Esophagus muscularis mucosa (tissue), 4 donors: Measurements from ENCODE around the gene CCNY. TPM values are rescaled to one million over a fixed set of nuclear protein-coding genes. Genes with fewer than 3 reads are reported as not detected.

Source experiments
- DNase-seq: peaks from one replicate; pipeline ENCODE4 v3.0.0-alpha.2; 2017; ENCODE audit errors: extremely low spot score
- H3K27ac ChIP-seq, 4 donors: fragments of 200-600 bp; sonication (generic); replicated peaks in 1 of 4; 1 replicate in 3 of 4; 2 replicates in 1 of 4; pipeline ENCODE4 v1.5.1; 2016 to 2019; ENCODE audit warnings: mild to moderate bottlenecking in 1 of 4
- H3K27me3 ChIP-seq, 4 donors: fragments of 200-600 bp; sonication (generic); one replicate each; pipeline versions ENCODE4 v1.5.1 to v1.6.0; 2016 to 2019
- H3K36me3 ChIP-seq, 4 donors: fragments of 200-600 bp; sonication (generic); one replicate each; pipeline ENCODE4 v1.5.1; 2016 to 2019
- H3K4me1 ChIP-seq, 4 donors: fragments of 200-600 bp; sonication (generic); one replicate each; pipeline ENCODE4 v1.5.1; 2016 to 2019
- H3K4me3 ChIP-seq, 4 donors: fragments of 200-600 bp; sonication (generic); 1 replicate in 2 of 4; 2 replicates in 2 of 4; pipeline ENCODE4 v1.5.1; 2016 to 2019; ENCODE audit warnings: mild to moderate bottlenecking in 4 of 4, moderate library complexity in 1 of 4
- H3K9me3 ChIP-seq, 4 donors: fragments of 200-600 bp; sonication (generic); 1 replicate in 3 of 4; 2 replicates in 1 of 4; pipeline ENCODE4 v1.5.1; 2016 to 2019
- EP300 ChIP-seq: sonication (generic); formaldehyde crosslinking; IDR thresholded peaks from one replicate; pipeline ENCODE4 v1.6.1; 2017; ENCODE audit warnings: antibody characterized with exemption
- POLR2A ChIP-seq: fragments of 450-650 bp; IDR thresholded peaks from one replicate; pipeline ENCODE4 v1.6.1; 2017; ENCODE audit warnings: antibody characterized with exemption, moderate library complexity, mild to moderate bottlenecking, low read depth
- POLR2AphosphoS5 ChIP-seq, 2 donors: sonication (generic); formaldehyde crosslinking; IDR thresholded peaks; one replicate each; pipeline ENCODE4 v1.6.1; 2017; ENCODE audit warnings: antibody characterized with exemption in 2 of 2
- WGBS: methylation state at CpG from one replicate; pipeline ENCODE4 v1.1.5; 2018; 5-methylcytosine and 5-hydroxymethylcytosine counted together
- intact Hi-C: fragments of 100-400 bp; cut with DNase I; formaldehyde crosslinking; loops from one replicate; pipeline ENCODE4 v1.15.1; 2023
- total RNA-seq, 4 donors: library from RNA; depleted of rRNA; stranded (reverse); fragments of >200 nt; gene quantifications; one replicate each; pipeline versions ENCODE4 v1.1.0 to v1.2.1, GENCODE V29; 2016
- TF ChIP-seq, protein P1 (sequence below), 3 experiments: fragments of 200-600 bp in 2 of 3; fragments of 450-650 bp in 1 of 3; sonication (generic) in 2 of 3; IDR thresholded peaks; one replicate each; pipeline ENCODE4 v1.5.1; 2017 to 2019; ENCODE audit warnings: antibody characterized with exemption in 3 of 3, mild to moderate bottlenecking in 2 of 3, moderate library complexity in 1 of 3

Gene CCNY
- total RNA-seq, 4 donors from 2014 or later: 36.6 to 53.5 (median 47.0) TPM

GRCh38 chr10:35359056-35359455 lies 22.7 kb downstream of the CCNY start:
- no peak overlapping the region for H3K4me3 ChIP-seq
- 57% methylated on average over 2 of the region's 2 CpGs for WGBS
- no peak overlapping the region for H3K27ac ChIP-seq
- H3K36me3 ChIP-seq: no peaks in the 10 kb centered on the region
- H3K27me3 ChIP-seq: no peaks in the 10 kb centered on the region
- no peak for DNase-seq
- peaks cover 29 to 47% (median 43%) of the 10 kb centered on the region in 4 donors for H3K4me1 ChIP-seq
- TF ChIP-seq EP300 (no peak), POLR2AphosphoS5 (IDR thresholded peaks at IDR 0.05) (no peak), POLR2A (no peak)
- TF ChIP-seq, protein P1, sequence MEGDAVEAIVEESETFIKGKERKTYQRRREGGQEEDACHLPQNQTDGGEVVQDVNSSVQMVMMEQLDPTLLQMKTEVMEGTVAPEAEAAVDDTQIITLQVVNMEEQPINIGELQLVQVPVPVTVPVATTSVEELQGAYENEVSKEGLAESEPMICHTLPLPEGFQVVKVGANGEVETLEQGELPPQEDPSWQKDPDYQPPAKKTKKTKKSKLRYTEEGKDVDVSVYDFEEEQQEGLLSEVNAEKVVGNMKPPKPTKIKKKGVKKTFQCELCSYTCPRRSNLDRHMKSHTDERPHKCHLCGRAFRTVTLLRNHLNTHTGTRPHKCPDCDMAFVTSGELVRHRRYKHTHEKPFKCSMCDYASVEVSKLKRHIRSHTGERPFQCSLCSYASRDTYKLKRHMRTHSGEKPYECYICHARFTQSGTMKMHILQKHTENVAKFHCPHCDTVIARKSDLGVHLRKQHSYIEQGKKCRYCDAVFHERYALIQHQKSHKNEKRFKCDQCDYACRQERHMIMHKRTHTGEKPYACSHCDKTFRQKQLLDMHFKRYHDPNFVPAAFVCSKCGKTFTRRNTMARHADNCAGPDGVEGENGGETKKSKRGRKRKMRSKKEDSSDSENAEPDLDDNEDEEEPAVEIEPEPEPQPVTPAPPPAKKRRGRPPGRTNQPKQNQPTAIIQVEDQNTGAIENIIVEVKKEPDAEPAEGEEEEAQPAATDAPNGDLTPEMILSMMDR (IDR thresholded peaks at IDR 0.05): no peak
- intact Hi-C loops: no loop called here
- H3K9me3 ChIP-seq: no peaks in the 10 kb centered on the region

DNA sequence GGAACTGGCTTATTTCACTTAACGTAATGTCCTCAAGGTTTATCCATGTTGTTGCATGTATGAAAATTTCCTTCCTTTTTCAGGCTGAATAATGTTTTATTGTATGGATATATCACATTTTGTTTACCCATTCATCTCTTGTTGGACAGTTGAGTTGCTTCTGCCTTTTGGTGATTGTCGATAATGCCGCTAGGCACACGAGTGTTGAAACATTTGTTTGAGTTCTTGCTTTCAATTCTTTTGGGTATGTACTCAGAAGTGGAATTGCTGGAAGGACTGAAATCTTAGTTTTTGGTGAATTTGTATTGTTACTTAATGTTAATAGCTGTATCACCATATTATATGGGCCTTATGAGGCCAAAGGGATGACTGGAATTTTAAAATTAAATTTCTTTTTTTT lies 23.6 kb downstream of the CCNY start:
- WGBS: 97% methylated on average over 4 of the region's 4 CpGs
- Histone ChIP-seq H3K27me3 (no peaks in the 10 kb centered on the region), H3K4me1 (peaks cover 34 to 48% (median 46%) of the 10 kb centered on the region in 4 donors), H3K9me3 (no peaks in the 10 kb centered on the region), H3K27ac (no peak overlapping the region), H3K4me3 (no peak overlapping the region), H3K36me3 (no peaks in the 10 kb centered on the region)
- intact Hi-C loops: no loop called here
- no peak for DNase-seq
- no peak for TF ChIP-seq EP300
- TF ChIP-seq, protein P1 (IDR thresholded peaks at IDR 0.05): no peak
- no peak for TF ChIP-seq POLR2AphosphoS5 (IDR thresholded peaks at IDR 0.05)
- no peak for TF ChIP-seq POLR2A

DNA sequence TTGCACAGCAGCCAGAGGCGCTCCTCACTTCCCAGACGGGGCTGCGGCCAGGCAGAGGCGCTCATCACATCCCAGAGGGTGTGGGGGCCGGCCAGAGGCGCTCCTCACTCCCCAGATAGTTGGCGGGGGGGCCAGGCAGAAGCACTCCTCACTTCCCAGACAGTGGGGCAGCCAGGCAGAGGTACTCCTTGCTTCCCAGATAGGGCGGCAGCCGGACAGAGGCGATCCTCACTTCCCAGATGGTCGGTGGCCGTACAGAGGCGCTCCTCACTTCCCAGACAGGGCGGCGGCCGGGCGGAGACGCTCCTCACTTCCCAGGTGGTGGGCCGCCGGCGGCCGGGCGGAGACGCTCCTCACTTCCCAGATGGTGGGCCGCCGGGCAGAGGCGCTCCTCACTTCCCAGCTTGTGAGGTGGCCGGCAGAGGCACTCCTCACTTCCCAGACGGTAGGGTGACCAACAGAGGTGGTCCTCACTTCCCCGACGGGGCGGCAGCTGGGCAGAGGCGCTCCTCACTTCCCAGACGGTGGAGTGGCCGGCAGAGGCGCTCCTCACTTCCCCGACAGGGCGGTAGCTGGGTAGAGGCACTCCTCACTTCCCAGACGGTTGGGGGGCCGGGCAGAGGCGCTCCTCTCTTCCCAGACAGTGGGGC lies 26.5 kb downstream of the CCNY start:
- no peaks in the 10 kb centered on the region for H3K27me3 ChIP-seq
- H3K4me3 ChIP-seq: no peak overlapping the region
- peaks cover 27 to 36% (median 32%) of the 10 kb centered on the region in 4 donors for H3K4me1 ChIP-seq
- intact Hi-C loops: no loop called here
- H3K36me3 ChIP-seq: no peaks in the 10 kb centered on the region
- H3K27ac ChIP-seq: no peak overlapping the region
- TF ChIP-seq, protein P1 (IDR thresholded peaks at IDR 0.05): no peak
- TF ChIP-seq EP300 (no peak), POLR2AphosphoS5 (IDR thresholded peaks at IDR 0.05) (no peak), POLR2A (no peak)
- no peak for DNase-seq
- H3K9me3 ChIP-seq: no peaks in the 10 kb centered on the region
- WGBS: 92% methylated on average over 17 of the region's 41 CpGs

- WGBS: 98% methylated on average over 5 of the region's 5 CpGs
- no peaks in the 10 kb centered on the region for H3K36me3 ChIP-seq
- intact Hi-C loops: no loop called here
- H3K4me3 ChIP-seq: no peak overlapping the region
- H3K9me3 ChIP-seq: no peaks in the 10 kb centered on the region
- DNase-seq: no peak
- H3K27me3 ChIP-seq: no peaks in the 10 kb centered on the region
- peaks cover 27 to 38% (median 34%) of the 10 kb centered on the region in 4 donors for H3K4me1 ChIP-seq
- H3K27ac ChIP-seq: no peak overlapping the region
- TF ChIP-seq EP300 (no peak), POLR2A (no peak), POLR2AphosphoS5 (IDR thresholded peaks at IDR 0.05) (no peak)
- TF ChIP-seq, protein P1 (IDR thresholded peaks at IDR 0.05): no peak
These were observed 27.3 kb downstream of the CCNY start for GRCh38 chr10:35363587-35363986.

DNA sequence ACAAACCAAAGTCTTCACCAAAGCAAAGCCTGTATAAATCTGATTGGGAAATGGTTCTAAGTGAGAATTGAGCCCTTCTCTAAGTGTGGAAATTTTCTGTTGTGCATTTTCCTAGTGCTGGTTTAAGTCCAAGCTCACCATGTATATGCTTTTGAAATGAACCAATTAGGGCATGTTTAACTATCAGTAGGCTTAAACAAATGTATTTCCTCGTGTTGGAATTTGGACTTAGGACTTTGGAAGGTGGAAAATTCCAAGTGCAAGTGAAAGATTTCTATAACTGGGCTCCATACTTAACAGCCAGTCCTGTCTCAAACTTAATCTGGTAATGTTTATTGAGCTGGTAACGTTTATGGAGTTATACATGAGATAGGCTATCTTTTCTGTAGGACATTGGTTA lies 28.5 kb downstream of the CCNY start:
- intact Hi-C loops: no loop called here
- no peak for DNase-seq
- Histone ChIP-seq H3K9me3 (no peaks in the 10 kb centered on the region), H3K27me3 (no peaks in the 10 kb centered on the region), H3K4me3 (no peak overlapping the region), H3K27ac (no peak overlapping the region), H3K4me1 (peaks cover 36 to 39% (median 38%) of the 10 kb centered on the region in 4 donors), H3K36me3 (no peaks in the 10 kb centered on the region)
- TF ChIP-seq POLR2A (no peak), POLR2AphosphoS5 (IDR thresholded peaks at IDR 0.05) (no peak), EP300 (no peak)
- TF ChIP-seq, protein P1 (IDR thresholded peaks at IDR 0.05): no peak
- WGBS: 53% methylated on average over 2 of the region's 2 CpGs
